ENCODE data around the gene CBS. TPM values are rescaled to one million over a fixed set of nuclear protein-coding genes. Genes with fewer than 3 reads are reported as not detected.
"Not testable (repeated sequence)": the region's sequence is repeated elsewhere in the genome, so short reads cannot be mapped to it uniquely, and the experiment has no call there.

The CBS gene
- total RNA-seq, 1 experiment from 2014 or later: 126 TPM

DNA sequence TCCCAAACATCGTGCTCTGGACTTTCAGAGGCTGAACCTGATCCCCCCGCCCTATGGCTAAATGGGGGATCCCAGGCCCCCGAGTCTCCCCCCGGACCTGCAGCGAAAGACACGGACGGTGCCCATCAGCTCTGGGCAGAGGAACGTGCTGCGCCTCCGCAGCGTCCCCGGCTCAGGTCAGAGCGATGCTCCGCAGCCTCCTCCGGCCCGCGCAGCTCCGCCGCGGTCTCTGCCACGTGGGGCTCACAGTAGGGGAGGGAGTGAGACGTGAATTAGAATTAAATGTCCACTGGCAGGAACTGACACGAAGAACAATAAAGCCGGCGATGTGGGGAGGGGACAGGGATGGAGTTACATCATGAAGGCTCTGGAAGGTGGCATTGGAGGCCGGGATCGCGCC is 1.0 kb upstream of the CBS start:
- H3K27ac ChIP-seq (ENCODE audit: low read depth, low read length, poor library complexity, severe bottlenecking); H3K4me1 ChIP-seq (ENCODE audit: insufficient read depth, low read length, poor library complexity, severe bottlenecking); H3K27me3 ChIP-seq (replicated peaks; ENCODE audit: insufficient read depth, low read depth, low read length, poor library complexity); H3K4me3 ChIP-seq (ENCODE audit: low read depth, low read length, poor library complexity, severe bottlenecking); H3K36me3 ChIP-seq (ENCODE audit: insufficient read depth, low read length, poor library complexity, severe bottlenecking); BruUV-seq (replicated peaks); H3K9me3 ChIP-seq (ENCODE audit: low read depth, low read length, poor library complexity, severe bottlenecking); DNase-seq (ENCODE audit: low spot score); intact Hi-C loops (cut with micrococcal nuclease; ENCODE audit: unreplicated experiment); CTCF ChIA-PET; POLR2A ChIA-PET (ENCODE audit: low non-redundant PET): not testable (repeated sequence)

DNA sequence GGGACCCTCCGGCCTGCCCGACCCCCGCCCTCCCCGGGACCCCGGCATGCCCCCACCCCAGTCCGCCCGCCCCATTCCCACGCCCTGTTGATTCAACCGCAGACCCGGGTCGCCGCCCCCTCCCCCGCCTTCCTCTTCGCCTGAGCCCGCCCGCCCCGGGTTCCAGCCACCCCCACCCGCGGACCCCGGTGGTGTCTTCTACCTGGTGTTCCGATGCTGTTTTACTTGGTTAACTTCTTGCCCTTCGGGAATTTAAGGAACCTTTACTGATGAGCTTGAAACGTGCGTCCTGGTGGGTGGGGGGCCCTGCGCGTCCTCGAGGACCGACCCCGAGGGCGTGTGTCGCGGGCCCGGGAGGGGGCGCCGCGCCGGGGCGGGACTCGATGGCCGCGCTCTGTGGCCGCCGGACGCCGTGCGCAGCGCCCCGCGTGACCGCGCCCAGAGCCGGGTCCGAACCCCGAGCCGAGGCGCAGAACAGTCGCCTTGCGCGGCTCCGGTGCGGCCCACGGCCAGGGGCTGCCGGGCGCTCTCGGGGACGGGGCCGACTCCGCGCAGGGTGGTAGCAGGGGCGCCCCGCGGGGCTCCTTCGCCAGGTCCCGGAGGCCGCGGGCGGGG is 495 bp upstream of the CBS start:
- intact Hi-C loops (cut with micrococcal nuclease; ENCODE audit: unreplicated experiment); POLR2A ChIA-PET (ENCODE audit: low non-redundant PET); H3K4me1 ChIP-seq (ENCODE audit: insufficient read depth, low read length, poor library complexity, severe bottlenecking); H3K9me3 ChIP-seq (ENCODE audit: low read depth, low read length, poor library complexity, severe bottlenecking); H3K27ac ChIP-seq (ENCODE audit: low read depth, low read length, poor library complexity, severe bottlenecking); H3K27me3 ChIP-seq (replicated peaks; ENCODE audit: insufficient read depth, low read depth, low read length, poor library complexity); CTCF ChIA-PET; H3K36me3 ChIP-seq (ENCODE audit: insufficient read depth, low read length, poor library complexity, severe bottlenecking); DNase-seq (ENCODE audit: low spot score); H3K4me3 ChIP-seq (ENCODE audit: low read depth, low read length, poor library complexity, severe bottlenecking); BruUV-seq (replicated peaks): not testable (repeated sequence)

DNA sequence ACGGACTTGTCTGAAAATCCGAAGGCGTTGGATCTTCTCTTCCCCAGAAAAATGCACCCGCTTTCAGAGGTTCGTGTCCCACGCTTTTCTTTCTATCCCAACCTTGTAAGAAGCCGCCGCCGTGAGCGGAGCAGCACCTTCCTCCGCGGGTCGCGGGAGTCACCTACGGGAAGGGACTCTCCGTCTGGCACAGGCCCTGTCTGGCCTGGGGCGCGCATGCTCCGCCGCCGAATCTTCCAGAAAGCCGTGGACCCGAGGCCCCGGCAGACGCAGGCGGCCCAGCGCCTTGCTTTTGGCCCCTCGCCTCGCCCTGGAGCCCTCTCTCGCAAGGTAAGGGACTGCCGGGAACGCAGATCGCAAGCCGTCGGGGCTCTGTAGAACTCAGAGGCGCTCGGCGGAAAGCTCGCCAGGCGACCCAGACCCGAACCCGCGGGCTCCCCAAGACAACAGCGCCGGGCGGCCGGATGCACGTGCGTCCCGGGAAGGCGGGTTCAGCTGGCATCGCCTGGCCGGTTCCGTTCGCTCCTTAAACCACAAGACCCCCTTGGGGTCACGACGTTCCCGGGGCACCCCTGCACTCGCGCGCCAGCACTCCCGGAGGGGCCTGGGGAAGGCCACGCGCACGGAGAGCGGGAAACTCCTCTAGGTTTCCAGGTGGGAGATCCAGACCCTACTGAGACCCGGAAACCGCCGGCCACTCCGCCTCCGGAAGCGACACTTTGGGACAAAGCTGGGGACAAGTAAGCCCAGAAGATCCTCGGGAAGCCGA is 1.1 kb downstream of the CBS start:
- TSS peak; percentile 55 for BruUV-seq (replicated peaks)
- CTCF ChIA-PET; H3K4me3 ChIP-seq (ENCODE audit: low read depth, low read length, poor library complexity, severe bottlenecking); H3K36me3 ChIP-seq (ENCODE audit: insufficient read depth, low read length, poor library complexity, severe bottlenecking); H3K27me3 ChIP-seq (replicated peaks; ENCODE audit: insufficient read depth, low read depth, low read length, poor library complexity); H3K4me1 ChIP-seq (ENCODE audit: insufficient read depth, low read length, poor library complexity, severe bottlenecking); H3K9me3 ChIP-seq (ENCODE audit: low read depth, low read length, poor library complexity, severe bottlenecking); POLR2A ChIA-PET (ENCODE audit: low non-redundant PET); DNase-seq (ENCODE audit: low spot score); H3K27ac ChIP-seq (ENCODE audit: low read depth, low read length, poor library complexity, severe bottlenecking); intact Hi-C loops (cut with micrococcal nuclease; ENCODE audit: unreplicated experiment): not testable (repeated sequence)

DNA sequence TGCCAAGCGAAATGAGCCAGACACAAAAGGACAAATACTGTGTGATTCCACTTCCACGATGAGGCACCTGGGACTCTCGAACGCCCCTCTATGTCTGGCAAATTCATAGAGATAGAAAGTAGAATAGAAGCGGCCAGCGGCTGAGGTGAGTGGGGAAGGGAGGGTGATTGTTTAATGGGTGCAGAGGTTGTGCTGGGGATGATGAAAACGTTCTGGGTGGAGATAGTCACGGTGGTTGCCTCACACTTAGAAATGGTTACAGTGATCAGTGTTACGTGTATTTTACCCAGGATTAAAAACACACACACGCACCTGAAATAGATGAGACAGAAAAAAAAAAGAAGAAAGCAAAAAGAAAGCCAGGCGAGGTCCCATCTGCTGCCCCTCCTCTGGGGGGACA is 2.9 kb downstream of the CBS start:
- H3K36me3 ChIP-seq (ENCODE audit: insufficient read depth, low read length, poor library complexity, severe bottlenecking); H3K4me3 ChIP-seq (ENCODE audit: low read depth, low read length, poor library complexity, severe bottlenecking); POLR2A ChIA-PET (ENCODE audit: low non-redundant PET); H3K27me3 ChIP-seq (replicated peaks; ENCODE audit: insufficient read depth, low read depth, low read length, poor library complexity); H3K27ac ChIP-seq (ENCODE audit: low read depth, low read length, poor library complexity, severe bottlenecking); intact Hi-C loops (cut with micrococcal nuclease; ENCODE audit: unreplicated experiment); CTCF ChIA-PET; H3K4me1 ChIP-seq (ENCODE audit: insufficient read depth, low read length, poor library complexity, severe bottlenecking); H3K9me3 ChIP-seq (ENCODE audit: low read depth, low read length, poor library complexity, severe bottlenecking); DNase-seq (ENCODE audit: low spot score): not testable (repeated sequence)
- BruUV-seq (replicated peaks): TSS peak; percentile 12

DNA sequence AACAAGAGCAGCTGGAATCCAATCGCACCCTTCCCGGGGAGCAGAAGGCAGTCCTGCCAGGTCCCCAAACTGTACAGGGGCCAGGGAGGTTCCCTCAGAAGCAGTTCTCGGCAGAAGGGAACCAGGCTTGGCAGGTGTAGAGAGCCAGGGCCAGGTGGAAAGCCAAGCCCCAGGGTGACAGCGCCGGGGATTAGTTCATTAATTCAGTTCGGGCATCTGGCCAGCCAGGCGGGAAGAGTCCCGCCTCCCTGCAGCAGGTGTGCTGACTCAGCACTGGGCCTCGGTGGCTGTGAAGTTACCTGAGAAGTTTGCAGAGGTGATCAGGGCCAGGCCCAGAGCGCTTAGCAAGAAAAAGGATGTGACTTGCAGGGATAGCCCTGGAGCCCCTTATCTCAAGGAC is 6.0 kb downstream of the CBS start:
- BruUV-seq (replicated peaks); H3K4me1 ChIP-seq (ENCODE audit: insufficient read depth, low read length, poor library complexity, severe bottlenecking); CTCF ChIA-PET; DNase-seq (ENCODE audit: low spot score); H3K27me3 ChIP-seq (replicated peaks; ENCODE audit: insufficient read depth, low read depth, low read length, poor library complexity); H3K27ac ChIP-seq (ENCODE audit: low read depth, low read length, poor library complexity, severe bottlenecking); H3K36me3 ChIP-seq (ENCODE audit: insufficient read depth, low read length, poor library complexity, severe bottlenecking); intact Hi-C loops (cut with micrococcal nuclease; ENCODE audit: unreplicated experiment); H3K4me3 ChIP-seq (ENCODE audit: low read depth, low read length, poor library complexity, severe bottlenecking); H3K9me3 ChIP-seq (ENCODE audit: low read depth, low read length, poor library complexity, severe bottlenecking); POLR2A ChIA-PET (ENCODE audit: low non-redundant PET): not testable (repeated sequence)

DNA sequence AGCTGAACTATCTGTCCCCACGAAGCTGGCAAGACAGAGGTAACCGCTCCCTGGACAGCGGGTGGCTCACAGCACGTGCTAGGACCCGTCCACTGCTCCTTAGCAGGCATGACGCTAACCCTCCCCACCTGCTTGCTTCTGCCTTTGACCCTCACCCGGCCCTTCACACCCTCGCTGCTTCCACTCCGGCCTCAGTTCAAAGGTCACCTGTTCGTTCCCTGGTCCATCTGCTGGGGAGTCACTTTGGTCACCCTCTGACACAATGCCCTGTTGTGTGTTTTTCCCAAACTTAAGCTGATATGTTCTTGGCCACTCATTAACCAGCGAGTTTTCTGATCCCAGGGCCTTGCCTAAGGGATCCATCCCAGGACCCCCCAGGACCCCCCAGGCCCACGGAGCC is 7.6 kb downstream of the CBS start:
- CTCF ChIA-PET; H3K4me3 ChIP-seq (ENCODE audit: low read depth, low read length, poor library complexity, severe bottlenecking); POLR2A ChIA-PET (ENCODE audit: low non-redundant PET); H3K4me1 ChIP-seq (ENCODE audit: insufficient read depth, low read length, poor library complexity, severe bottlenecking); H3K36me3 ChIP-seq (ENCODE audit: insufficient read depth, low read length, poor library complexity, severe bottlenecking); DNase-seq (ENCODE audit: low spot score); H3K9me3 ChIP-seq (ENCODE audit: low read depth, low read length, poor library complexity, severe bottlenecking); BruUV-seq (replicated peaks); H3K27ac ChIP-seq (ENCODE audit: low read depth, low read length, poor library complexity, severe bottlenecking); H3K27me3 ChIP-seq (replicated peaks; ENCODE audit: insufficient read depth, low read depth, low read length, poor library complexity); intact Hi-C loops (cut with micrococcal nuclease; ENCODE audit: unreplicated experiment): not testable (repeated sequence)

DNA sequence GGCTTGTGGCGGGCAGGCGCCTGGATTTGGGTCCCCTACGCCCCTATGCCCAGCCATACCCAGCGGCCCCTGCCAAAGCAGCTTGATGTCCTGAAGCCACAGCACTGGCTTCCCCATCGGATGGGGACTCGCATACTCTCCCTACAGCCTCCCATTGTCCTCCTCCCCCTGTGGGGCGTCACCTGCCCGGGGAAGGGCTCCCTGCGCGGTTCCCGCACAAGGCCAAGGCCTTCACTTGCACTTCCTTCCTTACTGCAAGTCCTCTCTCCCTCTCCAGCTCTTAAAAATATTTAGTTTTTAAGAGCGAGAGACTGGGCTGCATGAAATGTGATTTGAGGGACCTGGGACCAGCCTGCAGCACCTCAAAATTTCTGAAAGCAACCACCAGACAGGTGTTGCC is 8.9 kb downstream of the CBS start:
- H3K27me3 ChIP-seq (replicated peaks; ENCODE audit: insufficient read depth, low read depth, low read length, poor library complexity); H3K4me3 ChIP-seq (ENCODE audit: low read depth, low read length, poor library complexity, severe bottlenecking); H3K9me3 ChIP-seq (ENCODE audit: low read depth, low read length, poor library complexity, severe bottlenecking); H3K4me1 ChIP-seq (ENCODE audit: insufficient read depth, low read length, poor library complexity, severe bottlenecking); CTCF ChIA-PET; DNase-seq (ENCODE audit: low spot score); H3K36me3 ChIP-seq (ENCODE audit: insufficient read depth, low read length, poor library complexity, severe bottlenecking); BruUV-seq (replicated peaks); intact Hi-C loops (cut with micrococcal nuclease; ENCODE audit: unreplicated experiment); H3K27ac ChIP-seq (ENCODE audit: low read depth, low read length, poor library complexity, severe bottlenecking); POLR2A ChIA-PET (ENCODE audit: low non-redundant PET): not testable (repeated sequence)

DNA sequence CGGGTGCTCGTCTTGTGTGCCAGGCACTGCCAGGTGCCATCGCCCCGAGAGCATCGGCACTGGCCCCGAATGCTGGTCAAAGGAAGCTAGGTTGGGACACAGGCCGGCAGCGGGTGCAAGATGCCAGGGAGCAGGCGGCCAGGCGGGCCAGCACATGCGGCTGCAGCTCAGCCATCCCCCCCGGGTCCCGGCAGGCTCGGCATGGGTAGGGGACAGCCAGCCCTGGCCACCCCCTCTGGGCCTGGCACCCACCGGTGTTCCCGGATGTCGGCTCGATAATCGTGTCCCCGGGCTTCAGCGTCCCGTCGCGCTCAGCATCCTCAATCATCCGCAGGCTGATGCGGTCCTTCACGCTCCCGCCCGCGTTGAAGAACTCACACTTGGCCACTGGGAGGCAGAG is 9.6 kb downstream of the CBS start:
- DNase-seq (ENCODE audit: low spot score); H3K27ac ChIP-seq (ENCODE audit: low read depth, low read length, poor library complexity, severe bottlenecking); intact Hi-C loops (cut with micrococcal nuclease; ENCODE audit: unreplicated experiment); H3K27me3 ChIP-seq (replicated peaks; ENCODE audit: insufficient read depth, low read depth, low read length, poor library complexity); H3K4me3 ChIP-seq (ENCODE audit: low read depth, low read length, poor library complexity, severe bottlenecking); BruUV-seq (replicated peaks); H3K4me1 ChIP-seq (ENCODE audit: insufficient read depth, low read length, poor library complexity, severe bottlenecking); H3K36me3 ChIP-seq (ENCODE audit: insufficient read depth, low read length, poor library complexity, severe bottlenecking); H3K9me3 ChIP-seq (ENCODE audit: low read depth, low read length, poor library complexity, severe bottlenecking); CTCF ChIA-PET; POLR2A ChIA-PET (ENCODE audit: low non-redundant PET): not testable (repeated sequence)

All from A673 (cell line).